Measurements from ENCODE around the gene MEIG1.
"Not testable (repeated sequence)": the region's sequence is repeated elsewhere in the genome, so short reads cannot be mapped to it uniquely, and the experiment has no call there.

GRCh38 chr10:14989552-14989951, 30.4 kb downstream of the MEIG1 start:
- TF ChIP-seq CTCF (conservative IDR thresholded peaks at IDR 0.05 in 1 of 2, IDR thresholded peaks at IDR 0.05 in 1 of 2; ENCODE audit: extremely low read depth in 1 of 2, insufficient read depth in 1 of 2, low read depth in 1 of 2, low read length in 2 of 2); EZH2 (IDR thresholded peaks at IDR 0.05; ENCODE audit: borderline replicate concordance, low read length): not testable (repeated sequence)
